Mesenchymal stem cell (in vitro differentiated cells and primary cell): Measurements from ENCODE around the gene ELF2.

ENCODE experiments used
- DNase-seq: peaks from one replicate; pipeline ENCODE4 v3.0.0-alpha.2; 2013
- H2AFZ ChIP-seq: one replicate; pipeline ENCODE4 v1.6.1; 2013; ENCODE audit warnings: low read depth, mild to moderate bottlenecking, control low read depth, inconsistent platforms, low read length, moderate library complexity
- H2AK5ac ChIP-seq: 2 replicates; pipeline ENCODE4 v1.6.1; 2013; ENCODE audit warnings: low read length, moderate library complexity, mild to moderate bottlenecking, inconsistent platforms; ENCODE audit not compliant: severe bottlenecking
- H2BK120ac ChIP-seq: one replicate; pipeline ENCODE4 v1.6.1; 2013; ENCODE audit warnings: low read depth, mild to moderate bottlenecking, inconsistent platforms, low read length, moderate library complexity
- H2BK12ac ChIP-seq, 2 experiments: one replicate each; pipeline ENCODE4 v1.6.1; 2013; ENCODE audit warnings: inconsistent platforms in 2 of 2, low read length in 2 of 2, mild to moderate bottlenecking in 2 of 2, moderate library complexity in 2 of 2, control low read depth in 1 of 2
- H2BK15ac ChIP-seq: one replicate; pipeline ENCODE4 v1.6.1; 2013; ENCODE audit warnings: mild to moderate bottlenecking, low read depth, inconsistent platforms; ENCODE audit not compliant: poor library complexity, severe bottlenecking
- H2BK5ac ChIP-seq: 2 replicates; pipeline ENCODE4 v1.6.1; 2013; ENCODE audit warnings: low read depth, mild to moderate bottlenecking, low read length, control low read depth, inconsistent platforms; ENCODE audit not compliant: poor library complexity, severe bottlenecking
- H3K14ac ChIP-seq, 2 experiments: one replicate each; pipeline ENCODE4 v1.6.1; 2013; ENCODE audit warnings: inconsistent platforms in 2 of 2, low read length in 2 of 2, control low read depth in 1 of 2, mild to moderate bottlenecking in 1 of 2, moderate library complexity in 1 of 2
- H3K18ac ChIP-seq, 2 experiments: one replicate each; pipeline ENCODE4 v1.6.1; 2013; ENCODE audit warnings: inconsistent platforms in 2 of 2, low read length in 2 of 2, control low read depth in 1 of 2, low read depth in 1 of 2, mild to moderate bottlenecking in 1 of 2
- H3K23ac ChIP-seq, 2 experiments: one replicate each; pipeline ENCODE4 v1.6.1; 2013; ENCODE audit warnings: inconsistent platforms in 2 of 2, low read length in 2 of 2, mild to moderate bottlenecking in 2 of 2, moderate library complexity in 2 of 2, control low read depth in 1 of 2
- H3K27ac ChIP-seq: 2 replicates; pipeline ENCODE4 v1.5.1; 2013; ENCODE audit warnings: mild to moderate bottlenecking, moderate library complexity, low read length, control low read depth, inconsistent platforms; ENCODE audit not compliant: poor library complexity, severe bottlenecking
- H3K27me3 ChIP-seq, 2 experiments: 2 replicates each; pipeline versions ENCODE4 v1.6.1 to v1.7.0; 2013; ENCODE audit warnings: low read length in 2 of 2, mild to moderate bottlenecking in 2 of 2, moderate library complexity in 2 of 2, control low read depth in 1 of 2, inconsistent platforms in 1 of 2; ENCODE audit not compliant: control insufficient read depth in 1 of 2, insufficient read depth in 1 of 2
- H3K36me3 ChIP-seq, 2 experiments: 2 replicates each; pipeline versions ENCODE4 v1.6.1 to v1.7.0; 2013; ENCODE audit warnings: low read length in 2 of 2, control low read depth in 1 of 2, inconsistent platforms in 1 of 2, low read depth in 1 of 2, mild to moderate bottlenecking in 1 of 2; ENCODE audit not compliant: insufficient read depth in 2 of 2, control insufficient read depth in 1 of 2
- H3K4ac ChIP-seq, 2 experiments: one replicate each; pipeline ENCODE4 v1.6.1; 2013; ENCODE audit warnings: inconsistent platforms in 2 of 2, low read length in 2 of 2, mild to moderate bottlenecking in 2 of 2, moderate library complexity in 2 of 2, control low read depth in 1 of 2, low read depth in 1 of 2
- H3K4me1 ChIP-seq: 2 replicates; pipeline ENCODE4 v1.6.1; 2013; ENCODE audit warnings: low read depth, low read length, control low read depth; ENCODE audit not compliant: control insufficient read depth, insufficient read depth
- H3K4me2 ChIP-seq: 2 replicates; pipeline ENCODE4 v1.6.1; 2013; ENCODE audit warnings: low read length, mild to moderate bottlenecking, inconsistent platforms; ENCODE audit not compliant: poor library complexity, severe bottlenecking
- H3K4me3 ChIP-seq, 2 experiments: 2 replicates each; pipeline versions ENCODE4 v1.5.1 to v1.7.0; 2013; ENCODE audit warnings: low read length in 2 of 2, mild to moderate bottlenecking in 2 of 2, control low read depth in 1 of 2, low read depth in 1 of 2; ENCODE audit not compliant: insufficient read depth in 1 of 2
- H3K79me1 ChIP-seq: replicated peaks from 2 replicates; pipeline ENCODE4 v1.6.1; 2013; ENCODE audit warnings: mild to moderate bottlenecking, control low read depth, low read length, inconsistent platforms; ENCODE audit not compliant: poor library complexity, severe bottlenecking
- H3K9ac ChIP-seq: 2 replicates; pipeline ENCODE4 v1.7.0; 2013; ENCODE audit warnings: mild to moderate bottlenecking, low read length, moderate library complexity
- H3K9me3 ChIP-seq: 2 replicates; pipeline ENCODE4 v1.7.0; 2013; ENCODE audit warnings: mild to moderate bottlenecking, low read length; ENCODE audit not compliant: control insufficient read depth
- H4K8ac ChIP-seq: one replicate; pipeline ENCODE4 v1.6.1; 2013; ENCODE audit warnings: inconsistent platforms, mild to moderate bottlenecking, low read length, moderate library complexity
- H4K91ac ChIP-seq: one replicate; pipeline ENCODE4 v1.6.1; 2013; ENCODE audit warnings: mild to moderate bottlenecking, low read length, inconsistent platforms
- WGBS: methylation state at CpG from one replicate; pipeline ENCODE4 v1.1.7; 2013; ENCODE audit warnings: mixed read lengths; 5-methylcytosine and 5-hydroxymethylcytosine counted together

Gene ELF2

GRCh38 chr4:139085141-139085540, 91.9 kb downstream of the ELF2 start:
- peaks cover 6% of the 10 kb centered on the region for H3K79me1 ChIP-seq
- DNase-seq: peak; percentile 37
- no peak overlapping the region for H2BK120ac ChIP-seq
- no peak overlapping the region for H2AK5ac ChIP-seq
- no peak overlapping the region for H4K91ac ChIP-seq
- H4K8ac ChIP-seq: no peak overlapping the region
- 100% methylated on average over 1 of the region's 5 CpGs for WGBS
- H3K4me3 ChIP-seq: peak overlapping the region in 1 of 2 experiments; percentile 99
- no peaks in the 10 kb centered on the region for H3K36me3 ChIP-seq
- no peak overlapping the region for H2BK15ac ChIP-seq
- no peaks in the 10 kb centered on the region for H3K9me3 ChIP-seq
- H3K4me2 ChIP-seq: no peak overlapping the region
- H3K4me1 ChIP-seq: no peaks in the 10 kb centered on the region
- no peak overlapping the region for H3K18ac ChIP-seq
- no peak overlapping the region for H3K4ac ChIP-seq
- no peak overlapping the region for H3K23ac ChIP-seq
- no peak overlapping the region for H2AFZ ChIP-seq
- no peak overlapping the region for H3K27ac ChIP-seq
- no peaks in the 10 kb centered on the region for H3K27me3 ChIP-seq
- H2BK5ac ChIP-seq: no peak overlapping the region
- no peak overlapping the region for H2BK12ac ChIP-seq
- no peak overlapping the region for H3K14ac ChIP-seq
- peak overlapping the region; percentile 98 for H3K9ac ChIP-seq

GRCh38 chr4:139084804-139085093, 92.3 kb downstream of the ELF2 start:
- Histone ChIP-seq H2BK15ac (no peak overlapping the region), H3K27ac (peak overlapping the region; percentile 96), H2BK5ac (no peak overlapping the region), H3K4me3 (peak overlapping the region; percentile 78 to 99), H2AK5ac (no peak overlapping the region), H2AFZ (no peak overlapping the region), H3K18ac (no peak overlapping the region), H2BK120ac (no peak overlapping the region), H3K14ac (no peak overlapping the region), H3K36me3 (no peaks in the 10 kb centered on the region), H3K23ac (no peak overlapping the region), H4K91ac (no peak overlapping the region), H3K4me1 (no peaks in the 10 kb centered on the region), H3K4ac (no peak overlapping the region), H3K79me1 (peaks cover 3% of the 10 kb centered on the region), H3K9ac (peak overlapping the region; percentile 98), H4K8ac (no peak overlapping the region), H3K4me2 (peak overlapping the region; percentile 83), H2BK12ac (no peak overlapping the region), H3K9me3 (no peaks in the 10 kb centered on the region), H3K27me3 (no peaks in the 10 kb centered on the region)
- 1% methylated on average over 2 of the region's 2 CpGs for WGBS
- DNase-seq: no peak

- no peaks in the 10 kb centered on the region for H3K27me3 ChIP-seq
- DNase-seq: peak; percentile 96
- peak overlapping the region; percentile 83 for H3K4me2 ChIP-seq
These were observed 92.8 kb downstream of the ELF2 start for GRCh38 chr4:139083956-139084803.

GRCh38 chr4:139083607-139083955, 93.4 kb downstream of the ELF2 start:
- peak overlapping the region; percentile 92 to 93 for H3K18ac ChIP-seq
- DNase-seq: peak; percentile 86
- no peaks in the 10 kb centered on the region for H3K27me3 ChIP-seq
- H2AK5ac ChIP-seq: peak overlapping the region; percentile 73
- peak overlapping the region in 1 of 2 experiments; percentile 2 for H2BK12ac ChIP-seq
- H3K23ac ChIP-seq: peak overlapping the region; percentile 3 to 94
- H3K14ac ChIP-seq: peak overlapping the region; percentile 19 to 28
- H3K4me2 ChIP-seq: peak overlapping the region; percentile 47
- peak overlapping the region; percentile 83 to 99 for H3K4ac ChIP-seq
- no peaks in the 10 kb centered on the region for H3K9me3 ChIP-seq
- H2AFZ ChIP-seq: peak overlapping the region; percentile 39
- H2BK5ac ChIP-seq: peak overlapping the region; percentile 21
- H4K8ac ChIP-seq: peak overlapping the region; percentile 99
- H3K79me1 ChIP-seq: peaks cover 3% of the 10 kb centered on the region
- H3K4me1 ChIP-seq: peaks cover 1% of the 10 kb centered on the region
- under 1% methylated on average over 34 of the region's 34 CpGs for WGBS
- no peak overlapping the region for H2BK15ac ChIP-seq
- H3K36me3 ChIP-seq: no peaks in the 10 kb centered on the region
- peak overlapping the region; percentile 97 for H3K27ac ChIP-seq
- H3K4me3 ChIP-seq: peak overlapping the region; percentile 78 to 99
- H4K91ac ChIP-seq: peak overlapping the region; percentile 99
- peak overlapping the region; percentile 98 for H3K9ac ChIP-seq
- peak overlapping the region; percentile 71 for H2BK120ac ChIP-seq

More at GRCh38 chr4:139083956-139084803, 92.8 kb downstream of the ELF2 start:
- Histone ChIP-seq H2BK120ac (peak overlapping the region; percentile 71), H3K36me3 (no peaks in the 10 kb centered on the region), H3K23ac (peak overlapping the region; percentile 3 to 77), H2AK5ac (no peak overlapping the region), H2BK5ac (peak overlapping the region; percentile 21), H4K8ac (peak overlapping the region; percentile 99), H3K9me3 (no peaks in the 10 kb centered on the region), H2BK12ac (peak overlapping the region; percentile 2 to 76), H3K4me3 (peak overlapping the region; percentile 78 to 99), H2AFZ (peak overlapping the region; percentile 39), H3K4me1 (no peaks in the 10 kb centered on the region), H2BK15ac (peak overlapping the region; percentile 68), H3K79me1 (peaks cover 3% of the 10 kb centered on the region), H3K14ac (peak overlapping the region; percentile 19 to 28), H3K4ac (peak overlapping the region; percentile 83 to 99), H3K18ac (peak overlapping the region; percentile 92 to 93), H3K9ac (peak overlapping the region; percentile 98), H3K27ac (peak overlapping the region; percentile 97), H4K91ac (peak overlapping the region; percentile 99)
- WGBS: 0% methylated on average over 42 of the region's 68 CpGs
